ENCODE results near the gene MLLT3. TPM values are rescaled to one million over a fixed set of nuclear protein-coding genes. Genes with fewer than 3 reads are reported as not detected.

Gene MLLT3
- total and polyA plus RNA-seq, 8 donors: 1.8 to 10.3 (median 4.2) TPM

GRCh38 chr9:20441711-20442423 lies 180.4 kb downstream of the MLLT3 start:
- Histone ChIP-seq H3K27me3 (no peaks in the 10 kb centered on the region), H3K9me3 (no peaks in the 10 kb centered on the region), H3K4me3 (no peak overlapping the region), H3K36me3 (no peaks in the 10 kb centered on the region), H3K27ac (no peak overlapping the region), H3K4me1 (no peaks in the 10 kb centered on the region)
- whole genome bisulfite sequencing, 2 donors: 86 to 92% methylated on average over 4 of the region's 4 CpGs
- no peak for ATAC-seq
- DNase-seq: no peak
- TF ChIP-seq, protein P1, sequence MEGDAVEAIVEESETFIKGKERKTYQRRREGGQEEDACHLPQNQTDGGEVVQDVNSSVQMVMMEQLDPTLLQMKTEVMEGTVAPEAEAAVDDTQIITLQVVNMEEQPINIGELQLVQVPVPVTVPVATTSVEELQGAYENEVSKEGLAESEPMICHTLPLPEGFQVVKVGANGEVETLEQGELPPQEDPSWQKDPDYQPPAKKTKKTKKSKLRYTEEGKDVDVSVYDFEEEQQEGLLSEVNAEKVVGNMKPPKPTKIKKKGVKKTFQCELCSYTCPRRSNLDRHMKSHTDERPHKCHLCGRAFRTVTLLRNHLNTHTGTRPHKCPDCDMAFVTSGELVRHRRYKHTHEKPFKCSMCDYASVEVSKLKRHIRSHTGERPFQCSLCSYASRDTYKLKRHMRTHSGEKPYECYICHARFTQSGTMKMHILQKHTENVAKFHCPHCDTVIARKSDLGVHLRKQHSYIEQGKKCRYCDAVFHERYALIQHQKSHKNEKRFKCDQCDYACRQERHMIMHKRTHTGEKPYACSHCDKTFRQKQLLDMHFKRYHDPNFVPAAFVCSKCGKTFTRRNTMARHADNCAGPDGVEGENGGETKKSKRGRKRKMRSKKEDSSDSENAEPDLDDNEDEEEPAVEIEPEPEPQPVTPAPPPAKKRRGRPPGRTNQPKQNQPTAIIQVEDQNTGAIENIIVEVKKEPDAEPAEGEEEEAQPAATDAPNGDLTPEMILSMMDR (IDR thresholded peaks at IDR 0.05): no peak
- no peak for FAIRE-seq
- intact Hi-C loops (cut with DNase I): no loop called here

DNA sequence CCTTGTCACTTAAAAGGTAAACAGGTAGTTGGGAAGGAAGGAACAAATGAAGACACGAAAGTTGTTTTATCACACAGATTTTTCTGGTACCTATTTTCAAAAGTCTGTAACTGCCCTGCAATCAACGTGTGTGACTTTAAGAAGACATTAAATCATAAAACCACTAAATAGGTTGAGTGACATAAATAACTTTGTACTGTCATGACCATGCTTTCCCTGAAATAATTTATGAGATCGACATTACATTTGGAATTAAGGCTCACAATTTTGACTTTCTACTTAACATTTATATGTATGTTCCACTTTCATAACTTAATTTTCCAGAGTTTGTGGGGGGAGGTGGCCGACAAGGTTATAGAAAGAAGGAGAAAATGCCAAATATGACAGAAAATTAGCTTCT lies 181.1 kb downstream of the MLLT3 start:
- ATAC-seq (no peak), DNase-seq (no peak), FAIRE-seq (no peak)
- no peaks in the 10 kb centered on the region for H3K36me3 ChIP-seq
- H3K27me3 ChIP-seq: no peaks in the 10 kb centered on the region
- no peak overlapping the region for H3K27ac ChIP-seq
- intact Hi-C loops (cut with DNase I): no loop called here
- WGBS, 2 donors: 69 to 80% methylated on average over 4 of the region's 4 CpGs
- TF ChIP-seq, protein P1 (IDR thresholded peaks at IDR 0.05): no peak
- no peaks in the 10 kb centered on the region for H3K9me3 ChIP-seq
- H3K4me3 ChIP-seq: no peak overlapping the region
- H3K4me1 ChIP-seq: no peaks in the 10 kb centered on the region

DNA sequence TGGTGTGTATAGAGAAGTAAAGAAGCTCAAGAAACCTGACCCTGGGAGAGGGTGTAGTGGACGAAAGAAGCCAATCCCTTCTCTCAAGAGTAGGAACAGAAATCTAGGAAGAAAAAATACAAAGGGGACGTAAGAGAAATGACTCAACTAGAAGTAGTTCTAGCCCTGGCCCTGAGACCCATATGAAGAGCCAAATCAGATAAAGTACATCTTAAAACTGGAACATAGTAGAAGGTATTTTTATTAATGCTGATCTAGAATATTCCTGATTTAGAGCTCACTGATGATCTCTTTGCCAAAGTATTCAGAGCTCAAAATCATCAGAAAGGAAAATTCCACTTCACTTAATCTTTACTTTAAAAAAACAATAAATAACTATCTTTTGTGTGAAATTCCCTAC lies 184.8 kb downstream of the MLLT3 start:
- no peaks in the 10 kb centered on the region for H3K36me3 ChIP-seq
- no peak overlapping the region for H3K4me3 ChIP-seq
- 76 to 82% methylated on average over 2 of the region's 2 CpGs for WGBS, 2 donors
- DNase-seq (no peak), ATAC-seq (no peak), FAIRE-seq (no peak)
- H3K27ac ChIP-seq: no peak overlapping the region
- no peaks in the 10 kb centered on the region for H3K9me3 ChIP-seq
- TF ChIP-seq, protein P1 (IDR thresholded peaks at IDR 0.05): no peak
- H3K27me3 ChIP-seq: no peaks in the 10 kb centered on the region
- no peaks in the 10 kb centered on the region for H3K4me1 ChIP-seq
- intact Hi-C loops (cut with DNase I): no loop called here

DNA sequence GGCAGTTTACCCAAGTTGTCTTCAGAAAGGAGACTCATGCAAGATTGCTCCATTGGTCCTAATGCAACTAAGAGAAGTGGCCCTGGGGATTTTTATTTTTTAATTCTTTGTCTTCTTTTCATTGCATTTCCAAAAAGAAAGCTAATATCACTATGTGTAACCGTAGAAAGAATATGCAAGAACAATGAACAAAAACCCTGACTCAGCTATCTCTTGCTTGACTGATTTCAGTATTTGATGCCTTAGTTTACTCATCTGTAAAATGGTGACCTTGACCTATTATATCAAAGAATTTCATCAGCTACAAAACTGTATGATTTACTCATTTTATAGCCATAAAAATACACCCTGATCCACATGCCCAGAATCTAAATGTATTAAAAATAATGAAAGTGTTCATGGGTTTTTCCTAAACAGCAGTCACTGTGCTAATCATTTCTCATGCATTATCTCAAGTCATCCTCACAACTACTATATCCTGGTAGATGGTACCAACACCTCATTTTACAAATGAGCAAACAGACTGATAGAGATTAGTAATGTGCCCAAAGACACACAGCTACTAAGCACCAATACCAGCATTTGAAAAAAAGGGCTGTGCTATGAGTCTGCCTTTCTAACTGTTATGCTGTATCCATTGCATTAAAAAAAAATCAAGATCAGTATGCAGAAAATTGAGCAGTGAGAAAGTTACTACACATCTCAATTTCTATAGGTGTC lies 185.7 kb downstream of the MLLT3 start:
- 93 to 98% methylated on average over 1 of the region's 1 CpG for WGBS, 2 donors
- Histone ChIP-seq H3K9me3 (no peaks in the 10 kb centered on the region), H3K4me1 (no peaks in the 10 kb centered on the region), H3K27me3 (no peaks in the 10 kb centered on the region), H3K36me3 (no peaks in the 10 kb centered on the region), H3K27ac (no peak overlapping the region), H3K4me3 (no peak overlapping the region)
- TF ChIP-seq, protein P1 (IDR thresholded peaks at IDR 0.05): no peak
- ATAC-seq: no peak
- FAIRE-seq: no peak
- intact Hi-C loops (cut with DNase I): no loop called here
- no peak for DNase-seq

DNA sequence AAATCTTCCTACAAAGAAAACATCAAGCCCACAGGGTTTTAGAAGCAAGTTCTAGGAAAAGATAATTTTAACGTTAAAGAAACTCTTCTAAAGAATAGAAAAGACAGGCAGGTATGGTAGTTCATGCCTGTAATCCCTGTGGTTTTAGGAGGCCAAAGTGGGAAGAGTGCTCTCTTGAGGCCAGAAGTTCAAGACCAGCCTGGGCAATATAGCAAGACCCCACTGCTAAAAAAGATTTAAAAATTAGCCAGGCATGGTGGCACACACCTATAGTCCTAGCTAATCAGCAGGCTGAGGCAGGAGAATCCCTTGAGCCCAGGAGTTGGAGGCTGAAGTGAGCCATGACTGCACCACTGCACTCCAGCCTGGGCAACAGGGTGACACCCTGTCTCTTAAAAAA lies 193.3 kb downstream of the MLLT3 start:
- no peaks in the 10 kb centered on the region for H3K4me1 ChIP-seq
- H3K36me3 ChIP-seq: no peaks in the 10 kb centered on the region
- no peak for DNase-seq
- TF ChIP-seq, protein P1 (IDR thresholded peaks at IDR 0.05): no peak
- H3K9me3 ChIP-seq: no peaks in the 10 kb centered on the region
- intact Hi-C loops (cut with DNase I): no loop called here
- no peak overlapping the region for H3K4me3 ChIP-seq
- FAIRE-seq: no peak
- H3K27me3 ChIP-seq: no peaks in the 10 kb centered on the region
- no peak overlapping the region for H3K27ac ChIP-seq
- WGBS, 2 donors: 73 to 83% methylated on average over 1 of the region's 1 CpG
- no peak for ATAC-seq

Measured in pancreas (tissue), 10 donors.